ENCODE data around the gene DDO.

Gene DDO

DNA sequence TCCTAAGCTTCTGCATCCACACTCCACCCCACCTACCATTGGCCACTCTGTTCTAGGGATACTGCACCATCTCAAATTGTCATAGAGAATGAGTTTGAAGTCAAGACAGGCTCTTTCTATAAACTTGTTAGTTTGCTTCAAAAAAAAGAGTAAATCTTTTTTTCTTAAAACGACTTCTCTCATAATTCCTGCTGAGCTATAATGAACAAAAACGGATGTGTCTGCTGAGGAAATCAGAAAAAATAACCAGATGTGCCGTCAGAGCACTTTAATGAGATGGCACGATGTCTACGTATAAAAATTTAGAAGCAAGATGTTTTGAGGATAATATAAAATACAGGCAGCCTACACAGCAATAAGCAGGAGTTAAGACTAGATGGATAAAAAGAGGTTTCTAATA is 24.0 kb upstream of the DDO start:
- Mint-ChIP-seq H3K9me3 (peaks cover 4% of the 10 kb centered on the region), H3K36me3 (ENCODE audit: insufficient read depth) (peaks cover 3% of the 10 kb centered on the region), H3K4me3 (no peak overlapping the region), H3K4me1 (no peaks in the 10 kb centered on the region), H3K27ac (ENCODE audit: low read depth) (no peak overlapping the region), H3K27me3 (peaks cover 77% of the 10 kb centered on the region)
- DNase-seq (ENCODE audit: low spot score in 2 of 2) (no peak), ATAC-seq (replicated peaks; ENCODE audit: extremely low read depth, poor library complexity, severe bottlenecking) (no peak)

DNA sequence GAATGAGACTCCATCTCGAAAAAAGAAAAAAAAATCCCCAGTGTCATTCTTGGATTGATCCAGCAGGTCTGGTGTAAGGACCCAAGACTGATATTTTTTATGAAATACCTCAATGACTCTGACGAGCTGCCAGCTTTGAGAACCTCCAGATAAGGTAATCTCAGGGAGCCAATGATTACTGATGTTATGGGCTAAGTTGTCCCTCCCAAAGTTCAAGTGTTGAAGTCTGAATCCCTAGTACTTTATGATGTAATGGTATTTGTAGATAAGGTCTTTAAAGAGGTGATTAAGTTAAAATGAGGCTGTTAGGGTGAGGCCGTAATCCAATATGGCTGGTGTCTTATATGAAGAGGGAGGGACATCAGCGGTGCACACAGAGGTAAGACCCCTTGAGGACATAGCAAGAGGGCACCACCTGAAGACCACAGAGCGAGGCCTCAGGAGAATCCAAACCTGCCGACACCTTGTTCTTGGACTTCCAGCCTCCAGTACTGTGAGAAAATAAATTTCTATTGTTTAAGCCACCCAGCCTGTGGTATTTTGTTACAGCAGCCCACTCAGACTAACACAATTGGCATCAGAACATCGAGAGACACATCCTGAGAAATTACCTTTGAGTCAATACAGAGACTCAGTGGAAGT is 19.7 kb upstream of the DDO start:
- no peak for DNase-seq (ENCODE audit: low spot score in 2 of 2)
- peaks cover 4% of the 10 kb centered on the region for H3K9me3 Mint-ChIP-seq
- no peak overlapping the region for H3K27ac Mint-ChIP-seq (ENCODE audit: low read depth)
- no peaks in the 10 kb centered on the region for H3K4me1 Mint-ChIP-seq
- no peak overlapping the region for H3K4me3 Mint-ChIP-seq
- H3K36me3 Mint-ChIP-seq (ENCODE audit: insufficient read depth), result no peaks in the 10 kb centered on the region
- ATAC-seq (replicated peaks; ENCODE audit: extremely low read depth, poor library complexity, severe bottlenecking), result no peak
- H3K27me3 Mint-ChIP-seq, result peaks cover 51% of the 10 kb centered on the region

DNA sequence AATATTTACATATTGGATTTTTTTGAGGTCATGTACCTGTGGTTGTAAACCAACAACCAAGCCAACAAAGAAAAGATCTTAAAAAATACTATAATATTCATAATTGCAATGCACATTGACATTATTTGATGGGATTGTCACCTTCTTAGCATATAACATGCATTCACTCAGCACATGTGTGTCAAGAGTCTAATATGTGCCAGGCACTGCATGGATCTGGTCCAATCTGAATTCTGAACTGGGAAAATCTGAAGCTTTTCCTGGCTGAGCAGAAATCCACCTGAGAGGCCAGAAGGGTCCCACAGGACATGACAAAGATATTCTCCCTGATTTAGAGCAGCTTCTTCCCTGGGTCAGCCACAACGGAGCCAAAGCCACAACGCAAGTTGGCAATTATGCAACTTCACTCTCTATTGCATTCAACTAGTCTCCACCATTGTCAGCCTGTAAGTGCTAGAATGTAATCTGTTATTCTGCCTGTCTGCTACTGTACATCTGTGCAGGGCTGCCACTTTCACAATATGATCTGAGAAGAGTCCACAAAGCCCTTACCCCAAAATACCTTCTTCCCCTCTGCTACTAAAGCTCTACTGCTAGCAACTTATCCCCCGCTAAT is 17.0 kb upstream of the DDO start:
- Mint-ChIP-seq H3K9me3 (peaks cover 4% of the 10 kb centered on the region), H3K27ac (ENCODE audit: low read depth) (no peak overlapping the region), H3K36me3 (ENCODE audit: insufficient read depth) (no peaks in the 10 kb centered on the region), H3K27me3 (peaks cover 50% of the 10 kb centered on the region), H3K4me3 (no peak overlapping the region), H3K4me1 (no peaks in the 10 kb centered on the region)
- no peak for ATAC-seq (replicated peaks; ENCODE audit: extremely low read depth, poor library complexity, severe bottlenecking)
- no peak for DNase-seq (ENCODE audit: low spot score in 2 of 2)

DNA sequence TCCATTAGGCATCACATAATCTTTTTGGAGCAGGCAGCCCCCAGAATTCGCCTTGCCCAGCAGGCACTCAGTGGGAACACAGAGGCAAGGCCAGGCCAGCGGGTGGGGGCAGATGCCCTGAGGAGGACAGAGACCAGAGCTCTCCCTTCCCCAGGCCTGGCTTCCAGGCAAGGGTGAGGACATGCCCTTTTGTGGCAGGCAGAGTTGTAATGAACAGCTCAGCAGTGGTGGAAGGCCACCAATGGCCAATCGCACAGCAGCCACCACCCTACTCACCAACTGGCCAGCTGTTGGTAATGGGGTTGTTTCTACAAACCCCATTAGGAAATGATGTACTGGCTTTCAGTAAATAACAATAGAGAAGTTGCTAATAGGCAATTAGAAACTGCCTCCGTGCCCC is 15.4 kb upstream of the DDO start:
- Mint-ChIP-seq H3K4me1 (no peaks in the 10 kb centered on the region), H3K9me3 (peaks cover 4% of the 10 kb centered on the region), H3K27ac (ENCODE audit: low read depth) (no peak overlapping the region), H3K4me3 (no peak overlapping the region), H3K36me3 (ENCODE audit: insufficient read depth) (no peaks in the 10 kb centered on the region), H3K27me3 (peaks cover 51% of the 10 kb centered on the region)
- no peak for DNase-seq (ENCODE audit: low spot score in 2 of 2)
- no peak for ATAC-seq (replicated peaks; ENCODE audit: extremely low read depth, poor library complexity, severe bottlenecking)

DNA sequence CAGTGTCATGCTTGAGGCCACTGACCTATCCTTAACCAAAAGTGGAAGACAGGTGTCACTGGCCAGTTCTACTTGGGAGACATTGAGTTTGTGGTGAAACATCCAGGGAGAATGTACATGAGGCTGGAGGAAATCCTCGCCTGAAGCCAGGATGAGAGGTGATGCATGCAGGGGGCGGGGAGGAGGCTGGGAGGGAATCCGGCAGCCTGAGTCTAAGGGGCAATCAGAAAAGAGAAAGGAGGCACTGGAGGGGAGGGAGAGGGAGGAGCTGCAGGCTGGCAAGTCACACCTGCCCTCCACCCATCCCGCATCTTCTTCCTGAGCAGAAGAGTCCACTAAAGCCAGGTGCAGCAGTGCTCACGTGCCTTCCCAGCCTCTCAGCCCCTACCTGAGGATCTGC is 14.9 kb upstream of the DDO start:
- H3K36me3 Mint-ChIP-seq (ENCODE audit: insufficient read depth), result no peaks in the 10 kb centered on the region
- ATAC-seq (replicated peaks; ENCODE audit: extremely low read depth, poor library complexity, severe bottlenecking) (no peak), DNase-seq (ENCODE audit: low spot score in 2 of 2) (no peak)
- H3K27ac Mint-ChIP-seq (ENCODE audit: low read depth), result no peak overlapping the region
- H3K9me3 Mint-ChIP-seq, result peaks cover 4% of the 10 kb centered on the region
- H3K4me3 Mint-ChIP-seq, result no peak overlapping the region
- no peaks in the 10 kb centered on the region for H3K4me1 Mint-ChIP-seq
- H3K27me3 Mint-ChIP-seq, result peaks cover 47% of the 10 kb centered on the region

DNA sequence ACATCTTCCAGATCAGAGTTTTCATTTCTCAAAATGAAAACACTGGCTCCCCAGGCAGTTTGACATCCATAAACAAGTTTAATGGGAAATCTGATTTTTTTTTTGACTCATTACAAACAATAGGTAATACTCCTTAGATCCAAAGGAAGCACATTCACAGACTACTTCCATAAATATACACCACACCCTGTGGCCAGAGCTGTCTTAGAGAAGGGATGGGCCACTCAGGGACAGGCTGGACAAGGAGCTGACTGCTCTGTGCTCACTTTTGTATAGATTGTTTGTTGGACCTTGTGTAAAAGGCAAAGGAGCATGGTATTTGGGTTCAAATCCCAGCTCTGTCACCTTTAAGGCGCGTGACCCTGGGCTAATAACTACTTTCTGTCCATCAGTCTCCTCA is 12.8 kb upstream of the DDO start:
- Mint-ChIP-seq H3K27ac (ENCODE audit: low read depth) (no peak overlapping the region), H3K36me3 (ENCODE audit: insufficient read depth) (no peaks in the 10 kb centered on the region), H3K9me3 (no peaks in the 10 kb centered on the region), H3K4me3 (no peak overlapping the region), H3K4me1 (no peaks in the 10 kb centered on the region), H3K27me3 (peaks cover 61% of the 10 kb centered on the region)
- ATAC-seq (replicated peaks; ENCODE audit: extremely low read depth, poor library complexity, severe bottlenecking) (no peak), DNase-seq (ENCODE audit: low spot score in 2 of 2) (no peak)

DNA sequence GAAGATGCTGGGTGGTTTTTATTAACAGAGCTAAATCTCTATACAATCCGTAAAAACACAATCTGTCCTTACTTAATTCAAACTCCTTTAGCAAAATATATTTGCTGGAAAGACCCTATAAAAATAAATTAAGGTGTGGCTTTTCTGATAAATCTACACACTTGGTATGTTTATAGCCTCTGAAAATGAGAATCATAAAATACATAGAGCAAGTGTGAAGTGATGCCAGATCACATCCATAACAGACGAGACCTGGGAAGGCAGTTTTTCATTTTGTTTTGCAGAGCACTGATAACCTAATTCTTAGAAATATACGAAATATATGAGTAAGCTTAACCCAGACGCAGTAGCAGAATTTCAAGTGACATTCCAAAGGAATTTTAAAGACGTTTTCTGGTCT is 10.4 kb upstream of the DDO start:
- Mint-ChIP-seq H3K4me1 (no peaks in the 10 kb centered on the region), H3K4me3 (no peak overlapping the region), H3K9me3 (peaks cover 9% of the 10 kb centered on the region), H3K36me3 (ENCODE audit: insufficient read depth) (no peaks in the 10 kb centered on the region), H3K27me3 (peaks cover 81% of the 10 kb centered on the region), H3K27ac (ENCODE audit: low read depth) (no peak overlapping the region)
- no peak for ATAC-seq (replicated peaks; ENCODE audit: extremely low read depth, poor library complexity, severe bottlenecking)
- DNase-seq (ENCODE audit: low spot score in 2 of 2), result no peak

DNA sequence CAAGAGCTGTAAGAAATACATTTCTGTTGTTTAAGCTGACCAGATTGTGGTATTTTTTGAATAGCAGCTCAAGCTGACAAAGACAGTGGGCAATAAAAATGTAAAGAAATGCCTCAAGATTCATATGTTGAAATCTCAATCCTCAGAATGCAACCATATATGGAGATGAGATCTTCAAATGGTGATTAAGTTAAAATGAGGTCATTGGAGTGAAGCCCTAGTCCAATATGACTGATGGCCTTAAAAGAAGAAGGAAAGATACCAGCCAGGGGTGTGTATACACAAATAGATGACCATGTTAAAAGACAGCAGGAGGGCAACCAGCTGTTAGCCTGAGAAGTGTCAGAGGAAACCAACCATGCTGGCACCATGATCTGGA is 7.1 kb upstream of the DDO start:
- no peak overlapping the region for H3K4me3 Mint-ChIP-seq
- H3K4me1 Mint-ChIP-seq, result no peaks in the 10 kb centered on the region
- DNase-seq (ENCODE audit: low spot score in 2 of 2) (no peak), ATAC-seq (replicated peaks; ENCODE audit: extremely low read depth, poor library complexity, severe bottlenecking) (no peak)
- no peak overlapping the region for H3K27ac Mint-ChIP-seq (ENCODE audit: low read depth)
- H3K9me3 Mint-ChIP-seq, result peaks cover 9% of the 10 kb centered on the region
- no peaks in the 10 kb centered on the region for H3K36me3 Mint-ChIP-seq (ENCODE audit: insufficient read depth)
- H3K27me3 Mint-ChIP-seq, result peaks cover 85% of the 10 kb centered on the region

DNA sequence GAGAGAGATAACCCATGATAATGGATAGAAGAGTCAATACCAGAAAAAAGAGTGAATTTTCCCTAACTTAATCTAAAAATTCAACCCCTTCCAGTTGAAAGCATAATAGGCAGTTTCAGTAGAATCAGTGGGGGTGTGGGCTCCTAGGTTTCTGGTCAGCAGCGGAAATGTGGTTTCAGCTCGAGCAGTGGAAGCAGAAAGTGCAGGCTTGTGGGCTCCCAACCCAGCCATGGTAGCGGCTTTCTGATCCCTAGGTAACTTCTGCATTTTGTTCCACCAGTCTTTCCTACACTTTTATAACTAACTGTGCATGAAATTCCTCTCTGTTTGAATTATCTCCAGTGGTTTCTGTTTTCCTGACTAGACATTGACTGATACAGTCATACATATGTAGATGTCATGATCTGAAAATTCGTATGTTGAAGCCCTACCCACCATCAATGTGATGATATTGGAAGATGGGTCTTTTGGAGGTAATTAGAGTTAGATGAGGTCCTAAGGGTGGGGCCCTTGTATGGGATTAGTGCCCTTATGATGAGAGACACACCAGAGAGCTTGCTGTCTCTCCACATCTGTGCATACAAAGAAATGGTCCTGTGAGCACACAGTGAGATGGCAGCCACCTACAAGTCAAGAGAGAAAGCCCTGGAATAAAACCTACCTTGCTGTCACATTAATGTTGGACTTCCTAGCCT is 6.5 kb upstream of the DDO start:
- Mint-ChIP-seq H3K4me3 (no peak overlapping the region), H3K4me1 (no peaks in the 10 kb centered on the region), H3K27me3 (peaks cover 83% of the 10 kb centered on the region), H3K36me3 (ENCODE audit: insufficient read depth) (no peaks in the 10 kb centered on the region), H3K9me3 (peaks cover 9% of the 10 kb centered on the region), H3K27ac (ENCODE audit: low read depth) (no peak overlapping the region)
- DNase-seq (ENCODE audit: low spot score in 2 of 2), result no peak
- no peak for ATAC-seq (replicated peaks; ENCODE audit: extremely low read depth, poor library complexity, severe bottlenecking)

DNA sequence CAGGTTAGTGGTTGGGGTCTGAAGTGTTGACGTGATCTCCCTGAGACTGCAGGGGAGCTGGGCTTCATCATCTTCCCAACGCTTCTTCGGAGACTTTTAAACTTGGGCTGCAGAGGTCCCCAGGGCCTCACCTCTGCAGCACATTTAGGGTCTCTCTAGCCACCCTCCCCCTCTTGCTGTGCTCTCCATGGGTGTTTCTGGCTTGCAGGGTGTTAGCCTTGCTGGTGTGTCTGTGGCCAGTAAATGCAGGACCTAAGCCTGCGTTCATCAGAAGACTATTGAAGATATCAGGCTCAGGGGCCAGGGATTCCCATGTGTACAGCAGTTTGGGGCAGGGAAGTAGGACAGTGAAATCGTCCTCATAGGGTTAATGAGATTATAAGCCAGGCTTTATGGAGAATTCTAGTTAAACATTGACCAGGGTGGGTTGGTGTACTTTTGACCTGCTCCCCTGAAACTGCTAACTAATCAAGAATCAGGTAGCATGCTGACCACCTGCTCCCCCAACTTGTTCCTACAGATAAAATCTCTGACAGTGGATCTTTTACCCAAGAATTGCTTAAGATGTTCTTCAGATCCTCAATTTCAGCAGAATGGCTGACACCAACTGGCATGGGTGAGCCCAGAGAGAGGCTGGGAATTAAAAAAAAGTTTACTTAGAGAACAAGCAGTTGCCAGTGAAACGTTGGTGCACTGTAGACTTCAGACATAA is 3.8 kb upstream of the DDO start:
- Mint-ChIP-seq H3K27me3 (peaks cover 59% of the 10 kb centered on the region), H3K36me3 (ENCODE audit: insufficient read depth) (no peaks in the 10 kb centered on the region), H3K27ac (ENCODE audit: low read depth) (no peak overlapping the region), H3K4me1 (peaks cover 11% of the 10 kb centered on the region), H3K9me3 (peaks cover 9% of the 10 kb centered on the region), H3K4me3 (no peak overlapping the region)
- DNase-seq (ENCODE audit: low spot score in 2 of 2) (no peak), ATAC-seq (replicated peaks; ENCODE audit: extremely low read depth, poor library complexity, severe bottlenecking) (no peak)

DNA sequence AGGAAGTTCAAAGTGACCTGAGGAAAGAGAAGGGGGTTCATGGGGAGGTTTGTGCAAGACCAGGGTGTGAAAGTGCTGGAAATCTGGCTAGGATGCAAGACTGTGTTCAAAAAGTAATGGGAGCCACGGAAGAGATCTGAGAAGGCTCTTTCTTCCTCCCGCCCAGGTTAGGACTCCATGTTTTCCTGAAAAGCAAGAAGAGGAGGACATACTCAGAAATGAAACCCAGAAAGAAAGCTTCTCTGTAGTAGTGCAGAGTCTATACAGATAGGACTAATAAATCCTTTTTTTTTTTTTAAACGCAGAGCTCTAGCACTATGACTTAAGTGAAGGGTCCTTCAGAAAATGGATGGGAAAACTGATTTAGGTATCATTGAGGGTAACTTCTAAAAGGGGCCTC is 3.2 kb upstream of the DDO start:
- DNase-seq (ENCODE audit: low spot score in 2 of 2) (no peak), ATAC-seq (replicated peaks; ENCODE audit: extremely low read depth, poor library complexity, severe bottlenecking) (no peak)
- Mint-ChIP-seq H3K27ac (ENCODE audit: low read depth) (no peak overlapping the region), H3K9me3 (peaks cover 9% of the 10 kb centered on the region), H3K36me3 (ENCODE audit: insufficient read depth) (no peaks in the 10 kb centered on the region), H3K4me3 (no peak overlapping the region), H3K4me1 (peaks cover 11% of the 10 kb centered on the region), H3K27me3 (peaks cover 53% of the 10 kb centered on the region)

DNA sequence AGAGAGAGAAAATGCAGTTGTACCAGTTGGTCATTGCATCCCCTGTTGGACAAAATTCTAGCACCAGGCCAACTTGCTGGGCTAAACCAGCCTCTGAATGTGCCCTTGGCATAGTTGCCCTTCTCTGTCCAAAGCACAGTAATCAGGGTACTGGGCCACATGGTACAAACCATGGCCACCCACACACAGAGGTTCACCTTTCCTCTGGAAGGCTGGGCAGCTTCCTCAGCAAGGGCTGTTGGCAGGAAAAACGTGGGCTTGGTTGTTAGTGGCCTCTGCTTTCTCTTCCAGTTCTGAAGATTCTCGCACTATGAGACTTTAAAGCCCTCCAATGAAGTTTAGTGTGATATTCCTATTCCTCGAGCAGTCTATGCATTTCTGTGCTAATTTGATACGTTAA is 706 bp downstream of the DDO start:
- H3K4me3 Mint-ChIP-seq, result peak overlapping the region; percentile 19
- H3K9me3 Mint-ChIP-seq, result no peaks in the 10 kb centered on the region
- peaks cover 11% of the 10 kb centered on the region for H3K4me1 Mint-ChIP-seq
- ATAC-seq (replicated peaks; ENCODE audit: extremely low read depth, poor library complexity, severe bottlenecking) (no peak), DNase-seq (ENCODE audit: low spot score in 2 of 2) (no peak)
- peaks cover 28% of the 10 kb centered on the region for H3K27me3 Mint-ChIP-seq
- H3K36me3 Mint-ChIP-seq (ENCODE audit: insufficient read depth), result no peaks in the 10 kb centered on the region
- no peak overlapping the region for H3K27ac Mint-ChIP-seq (ENCODE audit: low read depth)

DNA sequence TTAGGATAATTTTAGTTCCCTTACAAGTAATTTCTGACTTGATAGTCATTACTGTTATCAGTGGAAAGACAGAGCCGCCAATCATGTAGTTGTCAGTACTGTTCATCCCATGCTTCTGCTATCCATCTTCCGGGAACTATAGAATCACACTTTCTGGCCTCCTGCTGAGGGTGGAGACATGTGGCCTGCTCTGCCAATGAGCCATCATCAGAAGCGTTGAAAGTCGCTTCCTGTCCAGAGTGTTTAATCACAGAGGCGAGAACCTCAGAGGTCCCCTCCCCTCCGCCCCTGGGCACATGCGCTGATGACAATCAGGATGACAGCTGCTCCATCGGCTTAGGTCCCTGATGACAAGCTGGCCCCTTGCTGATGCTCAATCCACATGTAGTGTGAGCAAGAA is 3.0 kb downstream of the DDO start:
- Mint-ChIP-seq H3K36me3 (ENCODE audit: insufficient read depth) (no peaks in the 10 kb centered on the region), H3K27me3 (peaks cover 10% of the 10 kb centered on the region), H3K4me1 (peaks cover 11% of the 10 kb centered on the region), H3K9me3 (no peaks in the 10 kb centered on the region), H3K27ac (ENCODE audit: low read depth) (no peak overlapping the region), H3K4me3 (no peak overlapping the region)
- DNase-seq (ENCODE audit: low spot score in 2 of 2), result no peak
- ATAC-seq (replicated peaks; ENCODE audit: extremely low read depth, poor library complexity, severe bottlenecking), result no peak
